GM12878 (cell line): ENCODE measurements around the gene RNU11. TPM values are rescaled to one million over a fixed set of nuclear protein-coding genes. Genes with fewer than 3 reads are reported as not detected.

Experiments
- CBX5 ChIP-seq: sonication (generic); IDR thresholded peaks from 2 replicates; pipeline ENCODE4 v1.6.1; 2016; ENCODE audit warnings: low read depth, moderate library complexity, mild to moderate bottlenecking, inconsistent platforms
- DPF2 ChIP-seq: fragments of 450-650 bp; IDR thresholded peaks from 2 replicates; pipeline ENCODE4 v1.6.1; 2017; ENCODE audit warnings: mild to moderate bottlenecking
- ELK1 ChIP-seq: IDR thresholded peaks from 2 replicates; pipeline ENCODE4 v1.6.1; 2012; ENCODE audit warnings: low read depth, low read length, improper control_type of control experiment
- FOS ChIP-seq: IDR thresholded peaks from 3 replicates; pipeline ENCODE4 v1.6.1; 2011; ENCODE audit warnings: borderline replicate concordance; ENCODE audit not compliant: insufficient read length; ENCODE audit errors: extremely low read depth
- FOXK2 ChIP-seq: fragments of 450-650 bp; IDR thresholded peaks from 2 replicates; pipeline ENCODE4 v1.6.1; 2017; ENCODE audit warnings: mild to moderate bottlenecking, moderate library complexity
- IRF5 ChIP-seq: fragments of 450-650 bp; IDR thresholded peaks from 2 replicates; pipeline ENCODE4 v1.6.1; 2017; ENCODE audit warnings: borderline replicate concordance
- JUND ChIP-seq: IDR thresholded peaks from 2 replicates; pipeline ENCODE4 v1.6.1; 2012; ENCODE audit warnings: low read depth, mild to moderate bottlenecking, low read length, improper control_type of control experiment, moderate library complexity
- MLLT1 ChIP-seq: fragments of 450-650 bp; IDR thresholded peaks from 2 replicates; pipeline ENCODE4 v1.6.1; 2016; ENCODE audit warnings: mild to moderate bottlenecking
- NBN ChIP-seq: fragments of 450-650 bp; IDR thresholded peaks from 2 replicates; pipeline ENCODE4 v1.6.1; 2016
- NFXL1 ChIP-seq: fragments of 450-650 bp; IDR thresholded peaks from 2 replicates; pipeline ENCODE4 v1.6.1; 2017; ENCODE audit warnings: antibody characterized with exemption, mild to moderate bottlenecking, borderline replicate concordance
- NFYA ChIP-seq: IDR thresholded peaks from 2 replicates; pipeline ENCODE4 v1.6.1; 2011; ENCODE audit warnings: low read depth, mild to moderate bottlenecking, low read length, improper control_type of control experiment, borderline replicate concordance
- NFYB ChIP-seq: IDR thresholded peaks from 2 replicates; pipeline ENCODE4 v1.6.1; 2011; ENCODE audit warnings: low read depth, mild to moderate bottlenecking, low read length, improper control_type of control experiment, moderate library complexity; ENCODE audit not compliant: insufficient read depth
- REST ChIP-seq: IDR thresholded peaks from 2 replicates; pipeline ENCODE4 v1.6.1; 2012; ENCODE audit warnings: mild to moderate bottlenecking, low read depth, low read length
- SIN3A ChIP-seq: IDR thresholded peaks from 2 replicates; pipeline ENCODE4 v1.6.1; 2012; ENCODE audit warnings: low read depth, low read length, improper control_type of control experiment
- SMC3 ChIP-seq: IDR thresholded peaks from 2 replicates; pipeline ENCODE4 v1.6.1; 2011; ENCODE audit warnings: low read length, improper control_type of control experiment, borderline replicate concordance
- SP1 ChIP-seq: IDR thresholded peaks from one replicate; pipeline ENCODE4 v1.6.1; 2011; ENCODE audit warnings: low read depth, low read length
- STAT1 ChIP-seq: fragments of 450-650 bp; conservative IDR thresholded peaks from 2 replicates; pipeline ENCODE4 v1.6.1; 2014; ENCODE audit warnings: antibody characterized with exemption, mild to moderate bottlenecking
- TCF3 ChIP-seq: IDR thresholded peaks from 2 replicates; pipeline ENCODE4 v1.6.1; 2012; ENCODE audit warnings: low read depth, mild to moderate bottlenecking, low read length, borderline replicate concordance; ENCODE audit not compliant: insufficient read depth
- ZNF687 ChIP-seq: fragments of 450-650 bp; IDR thresholded peaks from 2 replicates; pipeline ENCODE4 v1.6.1; 2017; ENCODE audit warnings: mild to moderate bottlenecking, moderate library complexity
- polyA plus RNA-seq, 11 experiments: library from polyadenylated mRNA; depleted of rRNA in 4 of 11; unstranded in 6 of 11; stranded (reverse) in 5 of 11; fragments of >200 nt; fragmentation: Nextera tagmentation in 4 of 11; fragmentation: Illumina TruSeq in 1 of 11; extraction: Ambion mirVana in 4 of 11; extraction: Trizol in 1 of 11; gene quantifications; 1 replicate in 1 of 11; 2 replicates in 10 of 11; pipeline versions ENCODE4 v1.2.1 to v1.2.3, GENCODE V29; 2011 to 2016; ENCODE audit warnings: inconsistent platforms in 2 of 11, missing spikeins in 2 of 11, low read depth in 1 of 11
- total RNA-seq, 4 experiments: library from RNA; depleted of rRNA in 3 of 4; stranded (reverse); fragments of >200 nt in 3 of 4; fragmentation: Illumina TruSeq in 1 of 4; extraction: Trizol in 1 of 4; gene quantifications; 2 replicates each; pipeline versions ENCODE4 v1.2.1 to v1.2.3, GENCODE V29; 2013 to 2021

The RNU11 gene
- total and polyA plus RNA-seq, 10 of the 15 experiments (the other 5 are each of a cell fraction or from before 2014, with no cell fraction given) = under 0.01 TPM; not detected in 9

- no peak for TF ChIP-seq MLLT1
- no peak for TF ChIP-seq DPF2
- no peak for TF ChIP-seq FOS
- TF ChIP-seq JUND = no peak
- no peak for TF ChIP-seq TCF3
- no peak; the same call in 1 of the 2 replicates for TF ChIP-seq FOXK2
- TF ChIP-seq NFYA = no peak
- no peak for TF ChIP-seq NFXL1
- no peak for TF ChIP-seq IRF5
- no peak for TF ChIP-seq CBX5
- peak; percentile 47; the same call in 1 of the 2 replicates for TF ChIP-seq SIN3A
- TF ChIP-seq ELK1 = peak; percentile 80
- TF ChIP-seq STAT1 = no peak
- peak; percentile 82 for TF ChIP-seq ZNF687
- TF ChIP-seq SP1 = no peak
- no peak for TF ChIP-seq REST
- TF ChIP-seq NBN = no peak
- TF ChIP-seq SMC3 = no peak
- no peak for TF ChIP-seq NFYB
Observed at GRCh38 chr1:28648008-28648473, 359 bp upstream of the RNU11 start (continued).
